Right lobe of liver (tissue), 6 donors: ENCODE measurements around the gene MALAT1. TPM values are rescaled to one million over a fixed set of nuclear protein-coding genes. Genes with fewer than 3 reads are reported as not detected.
A peak's percentile ranks its signal among the peaks of the same experiment; 100 is the strongest.

Experiments
- ATAC-seq, 4 donors: fragments of 200-7000 bp; cut with Tn5 transposase; one replicate each; pipeline ENCODE4 v1.9.1; 2020; ENCODE audit warnings: mild to moderate bottlenecking in 4 of 4, moderate library complexity in 4 of 4
- DNase-seq, 3 donors: peaks; one replicate each; pipeline ENCODE4 v3.0.0-alpha.2; 2020
- H3K27ac ChIP-seq, 3 donors: fragments of 200-600 bp; one replicate each; pipeline ENCODE4 v1.8.0; 2022
- H3K27me3 ChIP-seq, 2 donors: fragments of 200-600 bp; one replicate each; pipeline ENCODE4 v1.8.0; 2022
- H3K36me3 ChIP-seq, 4 donors: fragments of 200-600 bp; sonication (generic) in 1 of 4; one replicate each; pipeline versions ENCODE4 v1.5.1 to v1.8.0; 2017 to 2022; ENCODE audit warnings: control low read depth in 1 of 4
- H3K4me1 ChIP-seq, 4 donors: fragments of 200-600 bp; sonication (generic) in 1 of 4; one replicate each; pipeline versions ENCODE4 v1.5.1 to v1.8.0; 2017 to 2022; ENCODE audit warnings: control low read depth in 1 of 4
- H3K4me3 ChIP-seq, 3 donors: fragments of 200-600 bp; one replicate each; pipeline ENCODE4 v1.8.0; 2022
- H3K9me3 ChIP-seq, 4 donors: fragments of 200-600 bp; sonication (generic) in 1 of 4; one replicate each; pipeline versions ENCODE4 v1.5.1 to v1.8.0; 2017 to 2022; ENCODE audit warnings: control low read depth in 1 of 4
- CTCF ChIP-seq, 4 donors: fragments of 200-600 bp in 3 of 4; fragments of 450-650 bp in 1 of 4; IDR thresholded peaks; one replicate each; pipeline versions ENCODE4 v1.5.1 to v1.8.0; 2016 to 2022; ENCODE audit warnings: antibody characterized with exemption in 4 of 4, mild to moderate bottlenecking in 2 of 4
- POLR2A ChIP-seq: fragments of 450-650 bp; IDR thresholded peaks from one replicate; pipeline ENCODE4 v1.6.1; 2017; ENCODE audit warnings: antibody characterized with exemption, mild to moderate bottlenecking
- WGBS: methylation state at CpG from one replicate; pipeline ENCODE4 v1.1.6; 2018; ENCODE audit warnings: low coverage, low lambda C conversion rate; ENCODE audit not compliant: insufficient coverage; ENCODE audit errors: missing lambda C conversion rate; 5-methylcytosine and 5-hydroxymethylcytosine counted together
- intact Hi-C, 2 donors: fragments of 100-400 bp; cut with DNase I; formaldehyde crosslinking; loops; one replicate each; pipeline versions ENCODE4 v1.11.2 to v1.14.1; 2022
- total RNA-seq, 6 experiments: library from RNA; depleted of rRNA in 2 of 6; stranded (reverse); fragments of >200 nt in 2 of 6; fragmentation: NEBNext Ultra II Directional in 3 of 6; extraction: Animal tissue kit (Norgen Biotek cat#: 25700) in 3 of 6; gene quantifications; one replicate each; pipeline versions ENCODE4 v1.1.0 to v1.2.4, GENCODE V29; 2016 to 2023
- donor health status: DM: no; HTN: yes; CAD: no.
- donor health status: DM: no; HTN: no; CAD: no.
- donor health status: DM: no; HTN: no; CAD: no.
- donor health status: DM: no; HTN: yes; CAD: no.
- donor health status: DM: no; HTN: yes; CAD: no.

Gene MALAT1
- total RNA-seq, 6 experiments from 2014 or later = 2,716 to 5,163 (median 3,933) TPM

GRCh38 chr11:65537296-65537597, 38.4 kb downstream of the MALAT1 start:
- Histone ChIP-seq H3K27ac (no peak overlapping the region), H3K4me3 (no peak overlapping the region), H3K27me3 (no peaks in the 10 kb centered on the region), H3K9me3 (no peaks in the 10 kb centered on the region), H3K4me1 (peaks cover 0 to 16% (median 8%) of the 10 kb centered on the region in 4 donors), H3K36me3 (peaks cover 0 to 30% (median 8%) of the 10 kb centered on the region in 4 donors)
- WGBS = 83% methylated on average over 2 of the region's 2 CpGs
- TF ChIP-seq CTCF (IDR thresholded peaks at IDR 0.05) = no peak
- TF ChIP-seq POLR2A = no peak
- intact Hi-C loops = loop anchor here in 1 of 2 donors (5.0 kb wide), 1 partner anchor 35 kb away; the partner anchor contains the start of genes FAM89B and ZNRD2
- DNase-seq (no peak), ATAC-seq (no peak)

- DNase-seq = peak in 1 of 3 donors; percentile 52
- Histone ChIP-seq H3K27ac (no peak overlapping the region), H3K9me3 (no peaks in the 10 kb centered on the region), H3K36me3 (peaks cover 0 to 27% (median 7%) of the 10 kb centered on the region in 4 donors), H3K4me3 (no peak overlapping the region), H3K27me3 (no peaks in the 10 kb centered on the region), H3K4me1 (peaks cover 0 to 16% (median 8%) of the 10 kb centered on the region in 4 donors)
- no peak for TF ChIP-seq POLR2A
- TF ChIP-seq CTCF (IDR thresholded peaks at IDR 0.05) = no peak
- no peak for ATAC-seq
- intact Hi-C loops = loop anchor here in 1 of 2 donors (5.0 kb wide), 1 partner anchor 35 kb away; the partner anchor contains the start of genes FAM89B and ZNRD2
- WGBS = 83% methylated on average over 6 of the region's 18 CpGs
Observed at GRCh38 chr11:65537620-65538231, 38.9 kb downstream of the MALAT1 start.

DNA sequence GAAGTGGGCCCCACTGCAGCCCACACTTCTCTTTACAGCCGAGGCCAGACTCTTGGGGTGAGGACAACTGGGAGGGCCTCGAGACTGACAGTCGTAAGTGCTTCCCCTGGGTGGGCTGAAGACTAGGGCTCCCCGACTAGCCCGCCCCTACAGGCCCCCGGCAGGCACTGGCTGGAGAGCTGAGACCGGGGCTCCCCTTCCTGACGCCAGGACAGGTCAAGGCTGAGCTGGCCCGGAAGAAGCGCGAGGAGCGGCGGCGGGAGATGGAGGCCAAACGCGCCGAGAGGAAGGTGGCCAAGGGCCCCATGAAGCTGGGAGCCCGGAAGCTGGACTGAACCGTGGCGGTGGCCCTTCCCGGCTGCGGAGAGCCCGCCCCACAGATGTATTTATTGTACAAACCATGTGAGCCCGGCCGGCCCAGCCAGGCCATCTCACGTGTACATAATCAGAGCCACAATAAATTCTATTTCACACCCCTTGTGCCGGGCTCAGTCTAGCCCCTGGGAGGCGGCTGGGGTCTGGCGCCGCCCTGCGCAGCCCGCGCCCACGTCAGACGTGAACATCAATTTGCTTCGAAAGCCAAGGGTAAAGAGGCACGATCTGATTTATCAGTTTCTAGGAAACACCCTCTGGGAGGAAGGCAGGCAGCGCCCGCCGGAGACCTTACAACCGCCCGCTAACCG, 39.5 kb downstream of the MALAT1 start:
- WGBS = 93% methylated on average over 19 of the region's 43 CpGs
- TF ChIP-seq CTCF (IDR thresholded peaks at IDR 0.05) (peak in 1 of 4 donors; percentile 3), POLR2A (no peak)
- H3K4me1 ChIP-seq = peaks cover 0 to 16% (median 8%) of the 10 kb centered on the region in 4 donors
- no peak overlapping the region for H3K27ac ChIP-seq
- DNase-seq (peak in 2 of 3 donors; percentile 54 to 56), ATAC-seq (peak in 1 of 4 donors; percentile 0)
- H3K9me3 ChIP-seq = no peaks in the 10 kb centered on the region
- H3K27me3 ChIP-seq = no peaks in the 10 kb centered on the region
- peaks cover 0 to 20% (median 6%) of the 10 kb centered on the region in 4 donors for H3K36me3 ChIP-seq
- H3K4me3 ChIP-seq = no peak overlapping the region
- intact Hi-C loops = loop anchor here in 1 of 2 donors (5.0 kb wide), 1 partner anchor 34 kb away; the partner anchor contains the start of genes FAM89B and ZNRD2

DNA sequence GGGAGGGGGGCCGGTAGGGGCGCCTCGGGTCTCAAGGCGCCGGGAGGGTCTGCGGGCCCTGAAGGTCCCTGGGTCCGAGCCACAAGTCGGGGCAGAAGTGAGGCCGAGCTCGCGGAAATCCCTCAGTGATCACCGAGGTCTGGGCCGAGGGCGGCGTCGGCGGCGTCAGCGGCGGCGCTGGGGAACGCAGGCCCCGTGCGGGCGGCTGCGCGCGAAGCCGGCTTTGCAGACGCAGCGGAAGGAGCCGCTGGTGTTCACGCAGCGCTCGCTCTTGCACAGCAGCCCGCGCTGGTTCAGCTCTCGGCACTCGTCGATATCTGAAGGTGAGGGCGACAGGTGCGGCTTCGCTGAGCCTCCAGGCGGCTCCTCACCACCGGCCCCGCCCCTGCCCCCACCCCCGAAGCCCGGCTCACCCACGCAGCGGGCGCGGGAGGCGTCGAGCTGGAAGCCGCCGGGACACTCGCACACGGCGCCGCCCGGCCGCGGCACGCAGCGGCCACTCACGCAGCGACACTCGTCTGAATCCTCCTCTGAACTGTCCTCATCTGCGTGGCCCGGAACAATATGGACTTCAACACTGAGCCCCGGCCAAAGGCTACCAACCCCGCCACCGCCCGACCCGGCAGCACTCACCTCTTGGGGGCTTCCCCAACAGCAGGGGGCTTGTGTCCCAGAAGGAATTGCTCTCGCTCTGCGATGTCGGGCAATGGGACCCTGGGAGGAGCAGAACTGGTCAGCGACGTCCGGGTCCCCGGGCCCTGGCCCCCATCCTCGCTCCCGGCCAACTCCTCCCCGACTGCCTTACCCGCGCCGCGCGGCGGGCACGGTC, 40.3 kb downstream of the MALAT1 start:
- WGBS = 80% methylated on average over 6 of the region's 92 CpGs
- peaks cover 0 to 16% (median 6%) of the 10 kb centered on the region in 4 donors for H3K36me3 ChIP-seq

More for the DNA sequence above, 40.3 kb downstream of the MALAT1 start:
- H3K4me1 ChIP-seq = peaks cover 0 to 16% (median 8%) of the 10 kb centered on the region in 4 donors
- peak overlapping the region in 1 of 3 donors; percentile 79 for H3K27ac ChIP-seq
- intact Hi-C loops = loop anchor here in 1 of 2 donors (5.0 kb wide), 1 partner anchor 33 kb away; the partner anchor contains the start of genes FAM89B and ZNRD2
- H3K4me3 ChIP-seq = peak overlapping the region in 2 of 3 donors; percentile 59 to 60
- no peak for TF ChIP-seq POLR2A
- no peak for TF ChIP-seq CTCF (IDR thresholded peaks at IDR 0.05)
- ATAC-seq = no peak
- DNase-seq = no peak
- no peaks in the 10 kb centered on the region for H3K9me3 ChIP-seq
- no peaks in the 10 kb centered on the region for H3K27me3 ChIP-seq
